WI38 (cell line): Measurements from ENCODE around the gene NELL1.

Experiments
- H3K4me3 ChIP-seq: 2 replicates; pipeline ENCODE4 v1.5.1; 2011; ENCODE audit warnings: low read depth, mild to moderate bottlenecking, control low read depth, low read length
- TF ChIP-seq, protein P1 (sequence below): IDR thresholded peaks from 2 replicates; pipeline ENCODE4 v1.5.1; 2012; ENCODE audit warnings: low read depth, mild to moderate bottlenecking, control low read depth, low read length

NELL1 gene

DNA sequence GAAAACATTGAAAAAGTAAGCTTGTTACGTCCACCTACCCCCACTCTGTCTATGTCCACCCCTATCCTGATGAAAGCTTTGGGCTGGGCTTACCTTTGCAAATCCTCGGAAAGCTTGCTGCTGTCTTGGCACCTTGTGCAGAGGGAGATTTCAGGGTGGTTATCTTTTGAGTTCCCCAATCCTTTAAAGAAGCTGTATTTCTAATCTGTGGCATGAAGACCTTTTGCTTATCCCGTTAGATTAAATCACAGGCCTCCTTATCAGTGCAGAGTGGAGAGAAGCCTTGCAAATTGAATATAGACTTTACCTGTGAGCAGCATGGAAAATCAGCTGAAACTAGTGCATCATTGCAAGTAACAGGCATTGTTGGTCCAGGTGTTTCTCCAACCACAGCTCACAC lies 942.9 kb downstream of the NELL1 start:
- H3K4me3 ChIP-seq, result no peak overlapping the region
- TF ChIP-seq, protein P1, sequence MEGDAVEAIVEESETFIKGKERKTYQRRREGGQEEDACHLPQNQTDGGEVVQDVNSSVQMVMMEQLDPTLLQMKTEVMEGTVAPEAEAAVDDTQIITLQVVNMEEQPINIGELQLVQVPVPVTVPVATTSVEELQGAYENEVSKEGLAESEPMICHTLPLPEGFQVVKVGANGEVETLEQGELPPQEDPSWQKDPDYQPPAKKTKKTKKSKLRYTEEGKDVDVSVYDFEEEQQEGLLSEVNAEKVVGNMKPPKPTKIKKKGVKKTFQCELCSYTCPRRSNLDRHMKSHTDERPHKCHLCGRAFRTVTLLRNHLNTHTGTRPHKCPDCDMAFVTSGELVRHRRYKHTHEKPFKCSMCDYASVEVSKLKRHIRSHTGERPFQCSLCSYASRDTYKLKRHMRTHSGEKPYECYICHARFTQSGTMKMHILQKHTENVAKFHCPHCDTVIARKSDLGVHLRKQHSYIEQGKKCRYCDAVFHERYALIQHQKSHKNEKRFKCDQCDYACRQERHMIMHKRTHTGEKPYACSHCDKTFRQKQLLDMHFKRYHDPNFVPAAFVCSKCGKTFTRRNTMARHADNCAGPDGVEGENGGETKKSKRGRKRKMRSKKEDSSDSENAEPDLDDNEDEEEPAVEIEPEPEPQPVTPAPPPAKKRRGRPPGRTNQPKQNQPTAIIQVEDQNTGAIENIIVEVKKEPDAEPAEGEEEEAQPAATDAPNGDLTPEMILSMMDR, result no peak

DNA sequence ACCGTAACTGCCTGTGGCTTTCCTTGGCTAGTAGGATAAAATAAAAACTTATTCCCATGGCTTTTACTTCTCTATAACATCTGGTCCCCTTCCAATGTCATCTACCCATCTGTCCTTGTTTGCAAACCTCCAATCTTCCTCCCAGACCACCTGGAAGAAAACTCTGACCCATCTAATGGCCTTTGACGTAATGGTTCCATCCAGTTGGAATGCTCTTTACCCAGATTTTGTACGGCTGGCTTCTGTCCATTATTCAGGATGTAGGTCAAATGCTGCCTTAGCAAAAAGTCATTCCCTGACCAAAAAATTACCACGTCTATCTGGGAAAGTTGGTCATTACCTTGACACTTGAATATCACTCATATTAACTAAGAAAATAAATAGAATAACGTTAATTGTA lies 945.6 kb downstream of the NELL1 start:
- no peak overlapping the region for H3K4me3 ChIP-seq
- TF ChIP-seq, protein P1, result no peak

DNA sequence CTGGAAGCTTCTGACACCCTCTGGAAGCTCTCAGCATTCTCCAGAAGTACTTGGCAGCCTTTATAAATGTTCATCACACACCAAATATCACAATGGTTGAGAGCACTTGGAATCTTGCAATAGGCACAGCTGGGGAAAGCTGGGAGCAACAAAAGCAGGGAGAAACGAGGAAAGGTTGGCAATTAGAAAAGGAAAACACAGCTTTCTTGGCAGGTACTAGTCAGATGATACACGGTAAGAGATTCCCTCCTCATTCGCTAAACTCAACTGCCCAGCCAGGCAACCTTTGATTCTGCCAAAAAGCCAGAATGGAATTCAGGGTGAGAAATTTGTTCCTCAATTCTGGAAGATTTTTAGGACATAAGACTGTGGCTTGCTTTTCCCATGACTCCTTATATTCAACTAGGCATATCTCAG lies 946.6 kb downstream of the NELL1 start:
- no peak overlapping the region for H3K4me3 ChIP-seq
- TF ChIP-seq, protein P1, result no peak

DNA sequence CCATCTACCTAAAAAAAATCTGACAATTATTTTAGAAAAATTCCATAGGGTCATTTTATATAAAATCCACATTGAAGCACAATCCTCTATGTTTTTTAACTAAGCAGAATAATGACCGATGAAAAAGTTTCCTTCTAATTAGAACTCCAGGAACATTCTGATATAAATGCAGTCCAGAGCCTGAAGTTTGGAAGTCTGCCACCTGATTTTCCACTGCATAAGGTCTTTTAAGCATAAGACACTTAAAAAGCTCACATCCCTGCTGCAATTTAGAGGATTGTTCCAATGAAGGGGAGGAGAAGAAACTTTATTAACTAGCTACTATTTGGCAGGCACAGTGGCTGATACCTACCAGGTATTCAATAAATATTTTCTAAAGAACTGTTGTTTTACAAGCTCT lies 953.2 kb downstream of the NELL1 start:
- TF ChIP-seq, protein P1, result no peak
- H3K4me3 ChIP-seq, result no peak overlapping the region

DNA sequence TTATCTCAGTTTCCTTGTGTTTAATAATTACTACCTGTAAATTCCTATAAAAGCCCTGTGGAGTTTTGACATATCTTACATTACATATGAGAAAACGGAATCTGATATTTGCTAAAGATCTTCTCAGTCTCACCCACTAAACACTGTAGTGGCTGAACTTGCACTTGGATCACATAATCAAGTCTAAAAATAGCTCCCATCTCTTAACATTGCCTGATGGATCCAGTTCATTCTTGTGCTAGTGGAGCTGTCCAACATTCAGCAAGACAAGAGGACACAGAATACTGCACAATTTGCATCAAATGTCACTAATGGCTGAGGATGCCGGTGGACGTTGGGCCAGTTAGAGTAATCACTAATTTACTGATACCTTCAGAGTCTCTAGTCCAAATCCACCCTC lies 953.6 kb downstream of the NELL1 start:
- H3K4me3 ChIP-seq, result no peak overlapping the region
- TF ChIP-seq, protein P1, result no peak
